HG03064 (cell line): ENCODE measurements around the gene CHMP4B.

Experiments
- ATAC-seq: cut with Tn5 transposase; IDR thresholded peaks from one replicate; pipeline ENCODE4 v1.9.1; 2021; ENCODE audit warnings: low read depth; ENCODE audit not compliant: unreplicated experiment

Gene CHMP4B, protein sequence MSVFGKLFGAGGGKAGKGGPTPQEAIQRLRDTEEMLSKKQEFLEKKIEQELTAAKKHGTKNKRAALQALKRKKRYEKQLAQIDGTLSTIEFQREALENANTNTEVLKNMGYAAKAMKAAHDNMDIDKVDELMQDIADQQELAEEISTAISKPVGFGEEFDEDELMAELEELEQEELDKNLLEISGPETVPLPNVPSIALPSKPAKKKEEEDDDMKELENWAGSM

DNA sequence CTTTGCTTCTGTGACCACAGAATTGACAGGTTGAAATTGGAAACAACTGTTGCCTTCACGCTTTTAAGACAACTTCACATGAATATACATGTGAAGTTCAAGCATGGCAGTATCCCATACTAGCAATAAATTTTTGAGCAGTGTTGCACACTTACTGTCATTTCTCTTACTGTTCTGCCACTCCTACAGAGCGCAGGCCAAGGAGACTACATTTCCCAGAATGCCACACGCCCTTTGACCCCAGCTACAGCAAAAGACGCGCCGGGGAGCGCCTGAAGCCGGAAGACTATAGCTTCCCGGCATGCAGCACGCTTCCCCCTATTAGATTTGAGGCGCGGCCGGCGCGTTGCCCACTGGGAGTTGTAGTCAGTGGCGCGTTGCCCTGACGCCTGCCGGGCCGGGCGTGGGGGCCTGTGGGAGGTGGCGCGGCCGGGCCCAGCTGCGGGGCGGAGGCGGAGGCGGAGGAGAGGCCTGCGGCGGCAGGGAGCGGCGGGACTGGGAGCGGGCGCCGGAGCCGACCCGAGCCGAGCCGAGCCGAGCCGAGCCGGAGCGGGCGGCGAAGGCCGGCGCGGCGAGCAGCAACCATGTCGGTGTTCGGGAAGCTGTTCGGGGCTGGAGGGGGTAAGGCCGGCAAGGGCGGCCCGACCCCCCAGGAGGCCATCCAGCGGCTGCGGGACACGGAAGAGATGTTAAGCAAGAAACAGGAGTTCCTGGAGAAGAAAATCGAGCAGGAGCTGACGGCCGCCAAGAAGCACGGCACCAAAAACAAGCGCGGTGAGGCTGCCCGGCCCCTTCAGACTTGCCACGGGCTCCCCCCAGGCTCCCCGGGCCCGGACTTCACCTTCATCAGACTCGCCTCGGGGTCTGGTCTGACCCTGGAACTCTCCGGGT lies at the start of gene CHMP4B:
Gene CHMP4B, plus strand, starts transcription at position 464 of the 891 bp plus-strand sequence. Its CDS starts 121 bp downstream, at position 585.
- ATAC-seq = peak; percentile 96

DNA sequence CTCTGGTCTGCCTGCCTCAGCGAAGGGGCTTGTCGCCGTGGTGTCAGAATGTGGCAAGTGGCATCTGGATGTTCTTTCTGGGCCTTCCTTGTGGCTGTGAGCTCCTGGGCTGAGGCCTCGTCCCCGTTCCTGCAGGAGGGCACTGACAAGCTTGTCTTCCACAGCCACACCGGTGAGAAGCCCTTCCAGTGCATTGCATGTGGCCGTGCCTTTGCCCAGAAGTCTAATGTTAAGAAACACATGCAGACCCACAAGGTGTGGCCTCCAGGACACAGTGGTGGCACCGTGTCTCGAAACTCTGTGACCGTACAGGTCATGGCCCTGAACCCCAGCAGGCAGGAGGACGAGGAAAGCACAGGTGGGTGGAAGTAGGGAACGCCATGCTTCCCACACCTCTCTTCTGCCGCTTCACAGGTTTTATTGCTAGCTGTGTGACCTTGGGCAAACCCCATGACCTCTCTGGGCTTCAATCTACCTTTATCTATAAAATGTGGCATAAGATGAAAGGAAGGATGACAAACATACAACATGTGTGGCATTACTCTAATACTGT lies 49.4 kb upstream of the CHMP4B start:
- ATAC-seq = no peak

DNA sequence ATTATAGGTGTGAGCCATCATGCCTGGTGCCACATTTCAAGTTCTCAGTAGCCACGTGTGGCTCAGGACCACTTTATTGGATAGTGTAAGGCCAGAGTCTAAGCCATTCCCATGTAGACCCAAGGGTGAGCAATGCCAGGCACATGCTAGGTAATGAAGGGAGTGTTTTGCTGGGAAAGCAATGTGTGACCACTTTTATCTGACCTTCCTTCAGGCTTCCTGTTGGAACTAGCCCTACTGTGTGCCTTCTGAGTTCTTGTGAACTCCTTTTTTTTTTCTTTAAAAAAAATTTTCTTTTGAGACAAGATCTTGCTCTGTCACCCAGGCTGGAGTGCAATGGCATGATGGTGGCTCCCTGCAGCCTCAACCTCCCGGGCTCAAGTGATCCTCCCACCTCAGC lies 46.0 kb upstream of the CHMP4B start:
- no peak for ATAC-seq

DNA sequence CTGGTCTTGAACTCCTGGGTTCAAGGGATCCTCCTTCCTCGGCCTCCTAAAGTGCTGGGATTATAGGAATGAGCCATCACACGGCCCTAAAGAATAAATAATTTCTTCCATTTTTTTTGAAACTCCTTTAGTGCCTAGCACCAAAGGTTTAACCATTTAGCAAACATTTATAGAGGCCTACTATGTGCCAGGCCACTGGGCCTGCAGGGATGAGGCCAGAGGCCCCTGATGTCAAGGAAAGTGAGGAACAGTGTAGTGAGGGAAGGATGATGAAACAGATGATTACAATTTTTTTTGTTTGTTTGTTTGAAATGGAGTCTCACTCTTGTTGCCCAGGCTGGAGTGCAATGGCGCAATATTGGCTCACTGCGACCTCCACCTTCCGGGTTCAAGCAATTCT lies 45.6 kb upstream of the CHMP4B start:
- ATAC-seq = no peak

DNA sequence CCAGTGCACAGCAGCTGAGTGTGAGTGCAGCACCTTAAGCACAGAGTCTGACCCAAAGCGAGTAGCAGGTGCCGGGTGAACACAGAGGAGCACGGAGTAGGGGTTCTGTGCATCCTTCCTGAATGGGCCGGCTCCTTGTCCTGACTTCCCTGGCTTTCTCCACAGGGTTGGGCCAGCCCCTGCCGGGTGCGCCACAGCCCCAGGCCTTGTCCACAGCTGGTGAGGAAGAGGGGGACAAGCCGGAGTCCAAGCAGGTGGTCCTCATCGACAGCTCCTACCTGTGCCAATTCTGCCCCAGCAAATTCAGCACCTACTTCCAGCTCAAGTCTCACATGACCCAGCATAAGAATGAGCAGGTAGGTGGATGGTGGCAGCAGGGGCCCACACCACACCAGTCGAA lies 44.5 kb upstream of the CHMP4B start:
- ATAC-seq = no peak

DNA sequence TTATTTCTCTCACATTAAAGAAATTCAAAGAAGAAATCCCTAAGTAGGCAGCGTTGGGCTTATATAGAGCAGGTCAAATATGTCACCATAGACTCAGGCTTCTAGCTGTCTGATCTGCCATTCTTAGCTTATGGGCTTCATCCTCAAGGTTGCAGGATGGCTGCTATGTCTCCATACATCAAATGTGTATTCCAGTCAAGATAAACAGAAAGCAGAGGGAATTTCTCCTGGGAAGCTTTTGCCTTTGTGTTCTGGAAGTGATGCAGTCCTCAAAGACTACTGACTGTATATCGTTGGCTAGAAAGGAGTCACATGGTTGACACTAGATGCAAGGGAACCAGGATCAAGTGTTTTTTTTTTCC lies 43.4 kb upstream of the CHMP4B start:
- no peak for ATAC-seq

DNA sequence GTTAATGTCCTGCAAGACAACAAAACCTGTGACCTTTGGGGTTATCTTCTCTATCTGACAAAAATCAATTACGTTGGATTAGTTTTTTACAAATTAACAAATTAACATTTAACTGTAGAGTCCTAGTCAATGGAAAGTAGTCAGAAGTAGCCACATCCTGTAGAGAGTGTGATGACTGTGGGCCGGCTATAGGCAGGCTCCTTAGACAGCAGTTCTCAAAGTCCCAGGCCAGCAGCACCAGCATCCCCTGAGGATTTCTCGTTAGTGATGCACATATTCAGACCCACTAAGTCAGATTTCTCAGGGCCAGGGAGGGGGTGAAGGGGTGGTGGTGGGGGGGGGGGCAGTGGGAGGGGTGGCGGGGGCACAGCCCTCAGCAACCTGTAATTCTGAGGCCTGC lies 42.1 kb upstream of the CHMP4B start:
- no peak for ATAC-seq

DNA sequence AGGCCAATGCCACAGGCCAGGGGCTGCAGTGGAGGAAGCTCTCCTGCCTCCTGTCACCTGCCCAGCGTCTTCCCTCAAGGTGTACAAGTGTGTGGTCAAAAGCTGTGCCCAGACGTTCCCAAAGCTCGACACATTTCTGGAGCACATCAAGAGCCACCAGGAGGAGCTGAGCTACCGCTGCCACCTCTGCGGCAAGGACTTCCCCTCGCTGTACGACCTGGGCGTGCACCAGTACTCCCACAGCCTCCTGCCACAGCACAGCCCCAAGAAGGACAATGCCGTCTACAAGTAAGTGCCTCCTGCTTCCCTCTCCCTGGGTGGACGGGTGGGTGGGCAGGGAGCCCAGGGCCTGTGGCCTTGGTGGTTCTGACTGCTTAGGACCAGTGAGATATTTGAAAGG lies 41.1 kb upstream of the CHMP4B start:
- ATAC-seq = no peak

DNA sequence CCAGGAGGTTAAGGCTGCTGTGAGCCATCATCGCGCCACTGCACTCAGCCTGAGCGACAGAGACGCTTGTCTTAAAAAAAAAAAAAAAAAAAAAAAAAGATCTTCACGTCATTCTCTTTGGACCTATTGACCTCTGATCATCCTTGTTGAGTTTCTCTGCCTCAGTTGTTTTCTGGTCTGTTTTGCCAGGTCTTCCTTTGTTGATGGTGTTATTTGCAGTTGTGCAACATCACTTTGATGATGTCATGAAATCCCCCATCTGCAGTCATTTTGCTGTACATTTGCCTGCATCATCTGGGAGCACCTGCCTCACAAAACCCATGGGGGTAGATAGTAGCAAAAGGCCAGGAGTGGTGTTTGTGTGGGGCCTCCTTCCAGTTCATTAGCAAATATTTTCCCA lies 39.2 kb upstream of the CHMP4B start:
- ATAC-seq = no peak

DNA sequence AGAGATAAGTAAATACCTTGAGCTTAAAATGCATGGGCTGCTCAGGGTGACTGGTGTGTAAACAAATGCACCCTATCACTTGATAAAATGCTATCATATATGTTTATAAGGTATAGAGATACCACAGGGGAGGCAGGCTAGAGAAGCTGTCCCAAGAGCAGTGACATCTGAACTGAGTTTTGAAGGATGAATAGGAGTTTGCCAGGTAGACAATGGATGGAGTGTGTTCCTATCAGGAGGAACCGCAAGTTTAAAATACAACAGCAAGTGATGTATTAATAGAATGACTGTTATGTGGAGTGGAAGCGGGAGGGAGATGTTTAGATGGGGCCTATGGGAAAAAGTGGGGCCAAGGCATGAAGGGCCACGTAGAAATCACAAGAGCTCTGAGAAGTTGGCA lies 38.7 kb upstream of the CHMP4B start:
- ATAC-seq = no peak

DNA sequence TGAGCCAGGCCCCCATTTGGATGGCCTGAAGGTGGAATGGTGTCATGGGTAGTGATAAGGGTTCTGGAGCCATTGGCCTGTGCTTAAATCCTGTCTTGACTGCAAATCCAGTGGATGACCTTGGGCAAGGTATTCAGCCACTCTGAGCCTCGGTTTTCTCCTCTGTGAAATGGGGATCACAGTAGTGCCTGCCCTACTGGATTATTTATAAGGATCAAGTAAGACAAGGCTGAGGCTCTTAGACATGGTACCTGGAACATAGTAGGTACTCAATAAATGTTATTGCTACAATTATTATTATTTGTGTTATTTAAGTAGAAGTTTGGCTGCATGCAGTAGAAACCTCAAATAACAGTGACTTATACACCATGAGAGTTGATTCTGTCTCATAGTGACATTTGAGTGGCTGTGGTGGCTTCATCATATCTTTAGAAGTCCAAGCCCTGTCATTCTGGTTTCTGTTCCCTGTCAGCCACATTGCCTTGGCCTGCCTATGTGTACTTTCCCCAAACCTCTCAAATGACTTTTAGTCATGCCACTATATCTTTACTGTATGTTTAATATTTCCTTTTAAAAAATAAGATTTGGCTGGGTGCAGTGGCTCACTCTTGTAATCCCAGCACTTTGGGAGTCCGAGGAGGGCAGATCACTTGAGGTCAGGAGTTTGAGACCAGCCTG lies 37.6 kb upstream of the CHMP4B start:
- no peak for ATAC-seq

DNA sequence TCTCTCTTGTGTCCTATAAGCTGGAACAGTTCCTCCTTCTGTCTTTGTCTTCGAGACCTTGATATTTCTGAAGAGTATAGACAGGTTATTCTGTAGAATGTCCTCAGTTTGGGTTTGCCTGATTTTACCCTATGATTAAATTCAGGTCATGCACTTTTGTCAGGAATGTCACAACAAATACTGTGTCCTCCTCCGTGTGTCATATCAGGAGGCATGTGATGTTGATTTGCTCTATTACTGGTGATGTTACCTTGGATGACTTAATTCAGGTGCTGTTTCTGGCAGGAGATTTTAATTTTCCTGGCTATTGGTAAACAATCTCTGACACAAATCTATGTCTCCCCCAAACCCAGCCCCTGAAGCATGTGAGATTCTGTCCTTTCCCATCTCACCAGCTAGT lies 33.3 kb upstream of the CHMP4B start:
- no peak for ATAC-seq

DNA sequence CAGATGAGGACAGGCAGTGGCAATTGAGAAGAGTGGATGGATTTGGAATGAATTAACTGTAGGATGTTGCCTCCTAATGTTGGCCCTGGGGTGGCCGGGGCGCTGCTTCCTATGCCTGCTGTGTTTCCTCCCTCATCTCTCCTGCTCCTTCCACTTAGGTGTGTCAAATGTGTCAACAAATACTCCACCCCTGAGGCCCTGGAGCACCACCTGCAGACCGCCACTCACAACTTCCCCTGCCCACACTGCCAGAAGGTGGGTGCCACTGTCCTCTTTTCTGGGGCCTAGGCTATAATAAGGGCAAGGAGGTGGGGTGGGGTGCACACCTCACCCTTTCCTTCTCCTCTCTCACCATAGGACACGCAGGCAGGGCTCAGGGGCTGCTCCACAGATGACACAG lies 30.0 kb upstream of the CHMP4B start:
- ATAC-seq = no peak

DNA sequence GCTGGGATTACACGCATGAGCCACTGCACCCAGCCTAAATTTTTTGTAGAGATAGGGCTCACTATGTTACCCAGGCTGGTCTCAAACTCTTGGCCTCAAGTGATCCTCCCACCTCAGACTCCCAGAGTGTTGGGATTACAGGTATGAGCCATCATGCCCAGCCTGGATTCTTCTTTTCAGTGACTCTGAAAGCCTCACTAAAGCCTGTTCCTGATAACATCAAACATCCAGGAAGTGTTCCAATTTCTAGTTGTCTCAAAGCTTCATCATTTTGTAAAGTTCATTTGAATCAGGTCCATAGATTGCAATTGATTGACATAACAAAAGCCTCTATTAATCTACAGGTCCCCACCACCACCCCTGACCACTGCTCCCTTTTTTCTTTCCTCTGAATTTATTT lies 29.2 kb upstream of the CHMP4B start:
- no peak for ATAC-seq

DNA sequence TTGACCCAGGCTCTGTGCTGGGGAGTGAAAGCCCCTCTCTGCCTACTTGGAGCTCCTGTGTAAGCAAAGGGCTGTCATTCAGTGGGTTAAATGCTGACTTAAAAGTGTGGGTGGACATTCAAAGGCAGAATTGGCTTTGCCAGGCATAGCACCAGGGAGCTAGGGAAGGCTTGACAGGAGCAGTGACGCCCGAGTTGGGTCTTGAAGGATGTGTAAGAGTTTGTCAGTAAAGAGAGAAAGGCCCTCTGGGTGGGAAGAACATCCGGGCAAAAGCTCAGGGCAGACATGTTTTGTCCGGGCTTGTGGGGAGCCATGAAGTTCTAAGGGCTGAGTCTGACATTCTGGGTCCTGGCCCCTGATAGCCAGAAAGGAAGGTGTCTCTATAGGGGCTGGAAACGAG lies 27.9 kb upstream of the CHMP4B start:
- no peak for ATAC-seq

DNA sequence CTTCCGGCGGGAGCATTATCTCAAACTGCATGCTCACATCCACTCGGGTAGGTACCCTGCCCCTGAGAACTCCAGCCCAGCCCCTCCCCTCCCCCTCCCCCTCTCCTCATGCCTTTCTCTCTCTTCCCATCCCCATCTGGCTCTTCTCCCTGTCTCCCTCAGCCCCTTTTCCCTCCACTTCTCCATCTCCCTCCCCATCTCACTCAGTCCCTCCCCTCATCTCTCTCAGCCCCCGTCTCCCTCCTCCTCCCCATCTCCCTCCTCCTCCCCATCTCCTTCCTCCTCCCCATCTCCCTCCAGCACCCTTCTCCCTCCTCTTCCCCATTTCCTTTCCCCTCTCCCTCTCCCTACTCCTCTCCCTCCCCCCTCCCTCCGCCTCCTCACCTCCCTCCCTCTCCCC lies 27.3 kb upstream of the CHMP4B start:
- no peak for ATAC-seq

DNA sequence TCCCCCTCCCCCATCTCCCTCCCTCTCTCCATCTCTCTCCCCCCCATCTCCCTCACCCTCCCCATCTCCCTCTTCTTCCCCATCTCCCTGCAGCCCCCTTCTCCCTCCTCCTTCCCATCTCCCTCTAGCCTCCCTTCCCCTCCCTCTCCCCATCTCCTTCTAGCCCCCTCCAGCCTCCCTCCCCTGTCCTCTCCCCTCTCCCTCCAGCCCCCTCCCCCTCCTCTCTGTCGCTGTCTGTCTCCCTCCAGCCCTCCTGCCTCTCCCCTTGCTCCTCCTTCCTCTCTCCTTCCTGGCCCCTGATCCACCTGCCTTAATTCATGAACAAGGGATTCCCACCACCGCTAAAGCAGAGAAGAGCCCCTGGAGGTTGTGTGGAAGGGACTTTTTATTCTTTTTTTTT lies 26.9 kb upstream of the CHMP4B start:
- no peak for ATAC-seq

DNA sequence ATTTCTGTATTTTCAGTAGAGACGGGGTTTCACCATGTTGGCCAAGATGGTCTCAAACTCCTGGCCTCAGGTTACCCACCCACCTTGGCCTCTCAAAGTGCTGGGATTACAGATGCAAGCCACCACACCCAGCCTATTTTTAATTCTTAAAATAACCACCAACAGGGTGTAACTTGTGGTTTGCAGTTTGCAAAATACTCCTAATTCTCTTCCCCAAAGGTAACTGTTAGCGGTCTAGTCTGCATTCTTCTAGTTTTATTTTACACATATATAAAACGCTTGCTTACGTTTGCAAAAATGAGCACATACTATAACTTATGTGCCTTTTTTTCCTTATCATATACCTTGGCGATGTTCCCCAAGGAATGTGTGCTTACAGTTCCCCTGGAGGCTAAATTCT lies 25.6 kb upstream of the CHMP4B start:
- no peak for ATAC-seq

DNA sequence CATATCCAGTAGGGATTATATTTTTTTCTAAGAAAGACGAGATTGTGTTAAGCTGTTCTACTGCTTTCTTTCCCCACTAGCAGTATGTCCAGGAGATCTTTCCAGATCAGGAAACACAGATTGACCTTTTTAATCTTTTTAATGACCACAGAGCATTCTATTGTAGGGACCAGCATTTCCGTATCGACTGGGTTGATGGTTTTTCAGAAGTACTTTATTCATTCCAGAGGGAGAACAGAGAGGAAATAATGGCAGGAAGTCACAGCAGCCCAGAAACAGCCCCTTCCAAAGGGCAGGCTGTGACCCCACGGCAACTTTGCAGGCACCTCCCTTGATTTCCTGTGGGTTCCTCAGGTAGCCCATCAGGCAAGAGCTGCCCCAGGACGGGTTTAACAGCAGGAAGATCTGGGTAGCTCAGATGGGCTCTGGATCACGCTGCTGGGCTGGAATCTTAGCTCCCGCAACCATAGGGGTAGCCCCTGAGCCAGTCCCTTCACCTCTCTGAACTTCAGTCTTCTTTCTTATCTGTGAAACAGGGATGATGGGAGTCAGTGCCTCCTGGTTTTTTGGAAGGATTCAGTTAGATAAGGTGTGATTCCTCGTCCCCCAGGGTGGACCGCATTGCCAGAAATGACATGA lies 23.8 kb upstream of the CHMP4B start:
- no peak for ATAC-seq

DNA sequence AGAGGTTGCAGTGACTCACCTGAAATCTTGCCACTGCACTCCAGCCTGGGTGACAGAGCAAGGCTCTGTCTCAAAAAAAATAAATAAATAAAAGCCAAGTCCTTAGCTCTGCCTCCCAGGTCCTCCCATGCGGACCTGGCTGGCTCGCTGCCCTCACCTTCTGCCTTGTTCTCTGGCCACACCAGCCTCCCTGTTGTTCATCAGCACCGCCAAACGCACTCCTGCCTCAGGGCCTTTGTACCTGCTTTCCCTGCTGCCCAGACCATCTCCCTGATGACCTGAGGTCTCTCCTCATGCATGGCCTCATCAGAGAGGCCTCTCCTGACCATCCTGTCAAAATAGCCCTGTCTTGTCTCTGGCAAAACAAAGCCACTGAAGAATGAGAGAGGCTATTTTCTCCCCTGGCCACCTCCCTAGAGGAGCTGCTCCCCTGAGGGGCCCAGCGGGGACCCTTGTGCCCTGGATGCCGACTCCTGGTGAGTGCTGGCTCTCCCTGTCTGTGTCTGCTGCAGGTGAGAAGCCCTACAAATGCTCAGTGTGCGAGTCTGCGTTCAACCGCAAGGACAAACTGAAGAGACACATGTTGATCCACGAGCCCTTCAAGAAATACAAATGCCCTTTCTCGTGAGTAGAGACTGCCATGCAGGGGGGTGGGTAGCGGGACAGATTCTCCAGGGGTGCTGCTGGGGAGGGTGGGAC lies 22.6 kb upstream of the CHMP4B start:
- ATAC-seq = no peak
